GM23338 (cell line): ENCODE measurements around the gene SLC44A1.

Experiments used
- CTCF ChIP-seq, 2 experiments: fragments of 200-600 bp in 1 of 2; sonication (generic) in 1 of 2; conservative IDR thresholded peaks; 2 replicates each; pipeline versions ENCODE4 v1.5.1 to v1.6.1; 2016 to 2017; ENCODE audit warnings: antibody characterized with exemption in 2 of 2, low read depth in 2 of 2, mild to moderate bottlenecking in 2 of 2, moderate library complexity in 1 of 2
- EZH2 ChIP-seq: fragments of 200-600 bp; sonication (generic); IDR thresholded peaks from one replicate; pipeline ENCODE4 v1.8.0; 2017; ENCODE audit warnings: antibody characterized with exemption, mild to moderate bottlenecking, low read depth; ENCODE audit not compliant: unreplicated experiment
- EZH2phosphoT487 ChIP-seq: fragments of 200-600 bp; sonication (generic); IDR thresholded peaks from one replicate; pipeline ENCODE4 v1.8.1; 2018; ENCODE audit warnings: antibody characterized with exemption; ENCODE audit not compliant: unreplicated experiment
- REST ChIP-seq: IDR thresholded peaks from one replicate; pipeline ENCODE4 v1.6.1; 2018; ENCODE audit warnings: antibody characterized with exemption; ENCODE audit not compliant: unreplicated experiment

GRCh38 chr9:105431424-105432246 is 187.2 kb downstream of the SLC44A1 start:
- no peak for TF ChIP-seq EZH2
- no peak for TF ChIP-seq CTCF (conservative IDR thresholded peaks at IDR 0.05; ENCODE audit: low read depth in 2 of 2)
- no peak for TF ChIP-seq REST
- TF ChIP-seq EZH2phosphoT487: no peak
